NCI-H82 (cell line): Measurements from ENCODE around the gene ZNF467.

Experiments used
- DNase-seq: peaks from one replicate; lab custom pipeline; 2025; lab: John Stamatoyannopoulos, UW

The ZNF467 gene, protein sequence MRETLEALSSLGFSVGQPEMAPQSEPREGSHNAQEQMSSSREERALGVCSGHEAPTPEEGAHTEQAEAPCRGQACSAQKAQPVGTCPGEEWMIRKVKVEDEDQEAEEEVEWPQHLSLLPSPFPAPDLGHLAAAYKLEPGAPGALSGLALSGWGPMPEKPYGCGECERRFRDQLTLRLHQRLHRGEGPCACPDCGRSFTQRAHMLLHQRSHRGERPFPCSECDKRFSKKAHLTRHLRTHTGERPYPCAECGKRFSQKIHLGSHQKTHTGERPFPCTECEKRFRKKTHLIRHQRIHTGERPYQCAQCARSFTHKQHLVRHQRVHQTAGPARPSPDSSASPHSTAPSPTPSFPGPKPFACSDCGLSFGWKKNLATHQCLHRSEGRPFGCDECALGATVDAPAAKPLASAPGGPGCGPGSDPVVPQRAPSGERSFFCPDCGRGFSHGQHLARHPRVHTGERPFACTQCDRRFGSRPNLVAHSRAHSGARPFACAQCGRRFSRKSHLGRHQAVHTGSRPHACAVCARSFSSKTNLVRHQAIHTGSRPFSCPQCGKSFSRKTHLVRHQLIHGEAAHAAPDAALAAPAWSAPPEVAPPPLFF

GRCh38 chr7:149773446-149774236 lies at the start of gene ZNF467:
ZNF467 (minus strand) TSS chr7:149773588; CDS start chr7:149771032, 2,556 bp downstream.
- DNase-seq = peak; percentile 62

- DNase-seq = no peak
Observed at GRCh38 chr7:149822353-149822943, 49.1 kb upstream of the ZNF467 start.

- DNase-seq = no peak
Observed at GRCh38 chr7:149821191-149822148, 48.1 kb upstream of the ZNF467 start.

DNA sequence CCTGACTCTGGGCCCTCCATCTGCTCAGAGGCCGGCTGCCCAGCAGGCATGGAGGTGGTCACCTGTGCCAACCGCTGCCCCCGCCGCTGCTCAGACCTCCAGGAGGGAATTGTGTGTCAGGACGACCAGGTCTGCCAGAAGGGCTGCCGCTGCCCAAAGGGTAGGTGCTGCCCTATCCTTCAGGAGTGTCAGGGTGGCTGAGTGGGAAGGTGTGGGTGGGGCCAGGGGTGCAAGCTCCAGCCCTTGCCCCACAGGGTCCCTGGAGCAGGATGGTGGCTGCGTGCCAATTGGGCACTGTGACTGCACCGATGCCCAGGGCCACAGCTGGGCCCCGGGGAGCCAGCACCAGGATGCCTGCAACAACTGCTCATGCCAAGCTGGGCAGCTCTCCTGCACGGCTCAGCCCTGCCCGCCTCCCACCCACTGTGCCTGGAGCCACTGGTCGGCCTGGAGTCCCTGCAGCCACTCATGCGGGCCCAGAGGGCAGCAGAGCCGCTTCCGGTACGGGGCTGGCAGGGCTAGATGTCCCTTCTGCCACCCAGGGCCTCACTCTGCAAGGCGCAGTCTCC lies 47.3 kb upstream of the ZNF467 start:
- DNase-seq = no peak

DNA sequence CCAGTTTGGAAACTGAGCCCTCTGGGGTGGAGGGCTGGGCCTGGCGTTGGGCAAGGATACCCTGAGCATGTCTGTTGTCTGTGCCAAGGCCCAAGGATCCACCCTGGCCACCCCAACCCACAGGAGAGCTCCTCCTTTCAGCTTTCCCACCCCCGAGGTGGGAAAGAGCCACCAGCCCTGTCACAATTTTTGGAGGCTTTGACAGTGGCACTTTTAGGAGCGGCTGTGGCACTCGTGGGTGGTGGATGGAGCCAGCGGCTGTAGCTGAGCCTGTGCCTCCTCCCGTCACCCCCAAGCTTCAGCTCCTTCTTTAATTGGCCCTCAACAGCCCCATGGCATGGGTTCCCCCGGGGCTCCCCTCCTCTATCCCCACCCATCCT lies 46.6 kb upstream of the ZNF467 start:
- DNase-seq = no peak

GRCh38 chr7:149819141-149819960 lies 46.0 kb upstream of the ZNF467 start:
- DNase-seq = no peak

DNA sequence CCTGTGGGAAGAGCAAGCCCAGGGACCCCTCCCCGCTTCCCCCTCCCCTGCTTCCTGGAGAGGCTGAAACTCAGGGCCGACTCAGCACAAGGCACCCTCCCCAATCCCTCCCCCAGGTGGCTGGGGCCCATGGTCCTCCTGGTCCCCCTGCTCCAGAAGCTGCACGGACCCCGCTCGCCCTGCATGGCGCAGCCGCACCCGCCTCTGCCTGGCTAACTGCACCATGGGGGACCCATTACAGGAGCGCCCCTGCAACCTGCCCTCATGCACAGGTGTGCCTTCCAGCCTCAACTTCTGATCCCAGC lies 45.1 kb upstream of the ZNF467 start:
- no peak for DNase-seq

- no peak for DNase-seq
Observed at GRCh38 chr7:149817836-149818535, 44.6 kb upstream of the ZNF467 start.

- no peak for DNase-seq
Observed at GRCh38 chr7:149817301-149817771, 43.9 kb upstream of the ZNF467 start.

GRCh38 chr7:149816794-149817193 lies 43.4 kb upstream of the ZNF467 start:
- no peak for DNase-seq

GRCh38 chr7:149816267-149816751 lies 42.9 kb upstream of the ZNF467 start:
- no peak for DNase-seq

- no peak for DNase-seq
Observed at GRCh38 chr7:149815661-149816266, 42.4 kb upstream of the ZNF467 start.

GRCh38 chr7:149815121-149815520 lies 41.7 kb upstream of the ZNF467 start:
- no peak for DNase-seq

GRCh38 chr7:149814494-149814893 lies 41.1 kb upstream of the ZNF467 start:
- no peak for DNase-seq

GRCh38 chr7:149813254-149814035 lies 40.1 kb upstream of the ZNF467 start:
- DNase-seq = no peak

DNA sequence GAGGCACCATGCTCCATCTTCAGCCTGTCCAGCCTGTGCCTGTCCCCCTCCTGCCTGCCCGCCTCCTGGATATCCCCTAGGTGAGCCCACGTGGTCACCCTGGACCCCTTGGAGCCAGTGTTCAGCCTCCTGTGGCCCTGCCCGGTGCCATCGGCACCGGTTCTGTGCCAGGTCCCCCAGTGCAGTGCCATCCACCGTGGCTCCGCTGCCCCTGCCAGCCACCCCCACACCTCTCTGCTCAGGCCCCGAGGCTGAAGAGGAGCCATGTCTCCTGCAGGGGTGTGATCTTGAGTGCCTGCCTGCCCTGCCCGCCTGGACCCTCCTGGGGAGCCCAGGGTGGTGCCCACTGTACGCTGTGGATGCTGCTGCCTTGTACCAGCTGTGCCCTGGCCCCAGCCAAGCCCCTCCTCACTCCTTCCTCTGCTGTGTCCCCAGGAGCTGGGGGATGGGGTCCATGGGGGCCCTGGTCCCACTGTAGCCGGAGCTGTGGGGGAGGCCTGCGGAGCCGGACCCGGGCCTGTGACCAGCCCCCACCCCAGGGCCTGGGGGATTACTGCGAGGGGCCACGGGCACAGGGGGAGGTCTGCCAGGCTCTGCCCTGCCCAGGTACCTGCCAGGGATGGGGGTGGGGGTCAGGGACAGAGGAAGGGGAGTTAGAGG lies 38.6 kb upstream of the ZNF467 start:
- no peak for DNase-seq

- peak; percentile 52 for DNase-seq
Observed at GRCh38 chr7:149811221-149811620, 37.8 kb upstream of the ZNF467 start.

DNA sequence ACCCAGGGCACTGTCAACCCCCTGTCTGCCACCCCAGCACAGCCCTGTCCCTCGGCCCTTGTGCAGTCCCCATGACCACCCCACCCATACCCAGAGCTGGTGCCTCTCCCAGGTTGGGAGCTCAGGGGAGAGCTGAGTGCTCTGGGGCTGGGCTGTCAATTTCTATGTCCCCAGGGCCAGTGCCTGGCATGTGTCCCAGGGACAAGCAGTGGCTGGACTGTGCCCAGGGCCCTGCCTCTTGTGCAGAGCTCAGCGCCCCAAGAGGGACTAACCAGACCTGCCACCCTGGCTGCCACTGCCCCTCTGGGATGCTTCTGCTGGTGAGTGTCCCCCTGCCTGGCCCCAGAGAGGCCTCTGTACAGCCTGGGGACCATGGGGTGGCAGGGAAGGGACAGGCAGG lies 35.8 kb upstream of the ZNF467 start:
- no peak for DNase-seq
